OCI-LY1 (cell line): Measurements from ENCODE around the gene CHAF1A.

ENCODE experiments used
- H2AFZ ChIP-seq: fragments of 200-600 bp; sonication (generic), shearing (Covaris generic); 2 replicates; pipeline ENCODE4 v1.6.0; 2014; ENCODE audit warnings: antibody characterized with exemption, mild to moderate bottlenecking, low read length
- H3F3A ChIP-seq: fragments of 200-600 bp; sonication (generic), shearing (Covaris generic); 2 replicates; pipeline ENCODE4 v1.6.0; 2014; ENCODE audit warnings: mild to moderate bottlenecking, antibody characterized with exemption, low read length, moderate library complexity; ENCODE audit not compliant: insufficient read depth
- H3K27ac ChIP-seq: fragments of 200-600 bp; sonication (generic); 2 replicates; pipeline ENCODE4 v1.5.1; 2014; ENCODE audit warnings: low read length, mixed run types, mild to moderate bottlenecking, low read depth; ENCODE audit not compliant: poor library complexity, severe bottlenecking
- H3K27me3 ChIP-seq: fragments of 200-600 bp; sonication (generic); 2 replicates; pipeline ENCODE4 v1.6.0; 2014; ENCODE audit warnings: antibody characterized with exemption, mild to moderate bottlenecking, low read length, moderate library complexity; ENCODE audit not compliant: insufficient read depth
- H3K36me3 ChIP-seq: fragments of 200-600 bp; sonication (generic); 2 replicates; pipeline ENCODE4 v1.6.1; 2014; ENCODE audit warnings: mild to moderate bottlenecking, antibody characterized with exemption, low read length, moderate library complexity, mixed read lengths; ENCODE audit not compliant: insufficient read depth
- H3K4me1 ChIP-seq: fragments of 200-600 bp; sonication (generic); 2 replicates; pipeline ENCODE4 v1.5.1; 2014; ENCODE audit warnings: mild to moderate bottlenecking, low read length, moderate library complexity; ENCODE audit not compliant: insufficient read depth, severe bottlenecking
- H3K4me2 ChIP-seq: fragments of 200-600 bp; sonication (generic), shearing (Covaris generic); 2 replicates; pipeline ENCODE4 v1.6.1; 2014; ENCODE audit warnings: low read length
- H3K4me3 ChIP-seq: fragments of 200-600 bp; sonication (generic); 2 replicates; pipeline ENCODE4 v1.5.1; 2014; ENCODE audit warnings: low read length, low read depth, mild to moderate bottlenecking, mixed read lengths; ENCODE audit not compliant: poor library complexity, severe bottlenecking
- H3K79me2 ChIP-seq: fragments of 200-600 bp; shearing (Covaris generic); 2 replicates; pipeline ENCODE4 v1.6.1; 2016; ENCODE audit warnings: mixed run types, low read length, mixed read lengths; ENCODE audit not compliant: insufficient read depth
- H3K9ac ChIP-seq: fragments of 200-600 bp; sonication (generic), shearing (Covaris generic); 2 replicates; pipeline ENCODE4 v1.6.1; 2014; ENCODE audit warnings: mild to moderate bottlenecking, low read length, mixed read lengths
- H3K9me2 ChIP-seq: fragments of 200-600 bp; sonication (generic), shearing (Covaris generic); 2 replicates; pipeline ENCODE4 v1.6.1; 2014; ENCODE audit warnings: low read depth, mild to moderate bottlenecking, low read length, mixed read lengths
- H3K9me3 ChIP-seq: fragments of 200-600 bp; shearing (Covaris generic); 2 replicates; pipeline ENCODE4 v1.6.1; 2014; ENCODE audit warnings: low read length, mixed read lengths
- H4K20me1 ChIP-seq: fragments of 200-600 bp; sonication (generic), shearing (Covaris generic); 2 replicates; pipeline ENCODE4 v1.6.0; 2016; ENCODE audit warnings: mild to moderate bottlenecking, low read length; ENCODE audit not compliant: insufficient read depth
- EZH2 ChIP-seq: fragments of 200-600 bp; sonication (generic), shearing (Covaris generic); IDR thresholded peaks from 2 replicates; pipeline ENCODE4 v1.8.0; 2017; ENCODE audit warnings: borderline replicate concordance, mixed run types, mild to moderate bottlenecking, antibody characterized with exemption, low read length, moderate library complexity, mixed read lengths
- TF ChIP-seq, protein P1 (sequence below): fragments of 200-600 bp; sonication (generic), shearing (Covaris generic); IDR thresholded peaks from 2 replicates; pipeline ENCODE4 v1.5.1; 2017; ENCODE audit warnings: mild to moderate bottlenecking, antibody characterized with exemption, low read length, moderate library complexity, mixed read lengths

CHAF1A gene

DNA sequence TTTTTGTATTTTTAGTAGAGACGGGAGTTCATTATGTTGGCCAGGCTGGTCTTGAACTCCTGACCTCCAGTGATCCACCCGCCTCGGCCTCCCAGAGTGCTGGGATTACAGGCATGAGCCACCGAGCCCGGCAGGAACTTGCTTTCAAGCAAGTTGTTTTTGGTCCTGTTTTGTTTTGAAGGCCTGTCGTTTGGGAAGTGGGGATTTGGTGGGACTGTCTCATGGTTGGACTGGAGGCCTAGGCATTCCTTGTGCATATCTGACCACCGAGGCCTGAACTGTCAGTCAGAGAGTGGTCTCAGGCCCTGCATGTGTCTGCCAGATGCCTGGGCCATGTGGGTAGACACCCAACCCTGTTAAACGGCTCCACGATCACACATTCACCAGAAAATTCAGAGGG, 28.9 kb downstream of the CHAF1A start:
- peaks cover 9% of the 10 kb centered on the region for H3K4me1 ChIP-seq
- H3K4me3 ChIP-seq = no peak overlapping the region
- H3K36me3 ChIP-seq = peaks cover 79% of the 10 kb centered on the region
- H4K20me1 ChIP-seq = no peaks in the 10 kb centered on the region
- no peak overlapping the region for H3K4me2 ChIP-seq
- no peak overlapping the region for H2AFZ ChIP-seq
- H3K27me3 ChIP-seq = no peaks in the 10 kb centered on the region
- peak overlapping the region; percentile 56 for H3K27ac ChIP-seq
- H3K9me2 ChIP-seq = no peaks in the 10 kb centered on the region
- no peaks in the 10 kb centered on the region for H3K9me3 ChIP-seq
- no peaks in the 10 kb centered on the region for H3K79me2 ChIP-seq
- H3F3A ChIP-seq = no peaks in the 10 kb centered on the region
- TF ChIP-seq, protein P1, sequence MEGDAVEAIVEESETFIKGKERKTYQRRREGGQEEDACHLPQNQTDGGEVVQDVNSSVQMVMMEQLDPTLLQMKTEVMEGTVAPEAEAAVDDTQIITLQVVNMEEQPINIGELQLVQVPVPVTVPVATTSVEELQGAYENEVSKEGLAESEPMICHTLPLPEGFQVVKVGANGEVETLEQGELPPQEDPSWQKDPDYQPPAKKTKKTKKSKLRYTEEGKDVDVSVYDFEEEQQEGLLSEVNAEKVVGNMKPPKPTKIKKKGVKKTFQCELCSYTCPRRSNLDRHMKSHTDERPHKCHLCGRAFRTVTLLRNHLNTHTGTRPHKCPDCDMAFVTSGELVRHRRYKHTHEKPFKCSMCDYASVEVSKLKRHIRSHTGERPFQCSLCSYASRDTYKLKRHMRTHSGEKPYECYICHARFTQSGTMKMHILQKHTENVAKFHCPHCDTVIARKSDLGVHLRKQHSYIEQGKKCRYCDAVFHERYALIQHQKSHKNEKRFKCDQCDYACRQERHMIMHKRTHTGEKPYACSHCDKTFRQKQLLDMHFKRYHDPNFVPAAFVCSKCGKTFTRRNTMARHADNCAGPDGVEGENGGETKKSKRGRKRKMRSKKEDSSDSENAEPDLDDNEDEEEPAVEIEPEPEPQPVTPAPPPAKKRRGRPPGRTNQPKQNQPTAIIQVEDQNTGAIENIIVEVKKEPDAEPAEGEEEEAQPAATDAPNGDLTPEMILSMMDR = no peak
- TF ChIP-seq EZH2 = no peak
- no peak overlapping the region; the same call in 1 of the 2 replicates for H3K9ac ChIP-seq

DNA sequence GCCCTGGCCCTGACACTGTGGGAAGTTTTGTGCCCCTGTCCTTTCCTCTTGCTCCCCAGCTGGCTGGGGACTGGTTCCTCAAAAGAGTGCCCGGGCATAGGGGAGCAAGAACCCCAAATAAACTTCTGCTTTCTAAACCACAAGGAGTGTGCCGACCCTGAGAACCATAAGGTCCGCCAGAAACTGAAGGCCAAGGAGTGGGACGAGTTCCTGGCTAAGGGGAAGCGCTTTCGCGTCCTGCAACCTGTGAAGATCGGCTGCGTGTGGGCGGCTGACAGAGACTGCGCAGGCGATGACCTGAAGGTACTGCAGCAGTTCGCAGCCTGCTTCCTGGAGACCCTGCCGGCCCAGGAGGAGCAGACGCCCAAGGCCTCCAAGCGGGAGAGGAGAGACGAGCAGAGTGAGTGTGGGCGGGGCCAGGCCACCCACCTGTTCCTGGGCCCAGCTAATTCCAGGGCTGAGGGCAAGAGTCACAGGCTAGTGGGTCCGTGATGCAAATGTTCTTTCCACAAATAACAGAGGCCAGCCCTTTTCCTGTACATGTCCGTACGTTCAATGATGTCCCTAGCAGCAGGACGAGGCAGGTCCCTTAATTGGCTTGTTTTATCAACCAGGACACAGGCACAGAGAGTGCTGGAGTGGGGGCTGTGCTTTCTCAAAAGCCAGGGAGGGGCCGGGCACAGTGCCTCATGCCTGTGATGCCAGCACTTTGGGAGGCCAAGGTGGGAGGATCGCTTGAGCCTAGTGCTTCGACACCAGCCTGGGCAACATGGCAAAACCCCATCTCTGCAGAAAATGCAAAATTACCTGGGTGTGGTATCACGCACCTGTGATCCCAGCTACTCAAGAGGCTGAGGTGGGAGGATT, 29.6 kb downstream of the CHAF1A start:
- Histone ChIP-seq H3K9me2 (no peaks in the 10 kb centered on the region), H3K4me2 (no peak overlapping the region), H3K27me3 (no peaks in the 10 kb centered on the region), H4K20me1 (no peaks in the 10 kb centered on the region), H3K27ac (peak overlapping the region; percentile 56), H3K79me2 (no peaks in the 10 kb centered on the region), H3K36me3 (peaks cover 86% of the 10 kb centered on the region), H3K4me3 (no peak overlapping the region), H3K4me1 (peaks cover 9% of the 10 kb centered on the region), H3K9me3 (no peaks in the 10 kb centered on the region), H2AFZ (no peak overlapping the region), H3F3A (no peaks in the 10 kb centered on the region), H3K9ac (no peak overlapping the region; the same call in 1 of the 2 replicates)
- TF ChIP-seq, protein P1 = no peak
- TF ChIP-seq EZH2 = no peak

DNA sequence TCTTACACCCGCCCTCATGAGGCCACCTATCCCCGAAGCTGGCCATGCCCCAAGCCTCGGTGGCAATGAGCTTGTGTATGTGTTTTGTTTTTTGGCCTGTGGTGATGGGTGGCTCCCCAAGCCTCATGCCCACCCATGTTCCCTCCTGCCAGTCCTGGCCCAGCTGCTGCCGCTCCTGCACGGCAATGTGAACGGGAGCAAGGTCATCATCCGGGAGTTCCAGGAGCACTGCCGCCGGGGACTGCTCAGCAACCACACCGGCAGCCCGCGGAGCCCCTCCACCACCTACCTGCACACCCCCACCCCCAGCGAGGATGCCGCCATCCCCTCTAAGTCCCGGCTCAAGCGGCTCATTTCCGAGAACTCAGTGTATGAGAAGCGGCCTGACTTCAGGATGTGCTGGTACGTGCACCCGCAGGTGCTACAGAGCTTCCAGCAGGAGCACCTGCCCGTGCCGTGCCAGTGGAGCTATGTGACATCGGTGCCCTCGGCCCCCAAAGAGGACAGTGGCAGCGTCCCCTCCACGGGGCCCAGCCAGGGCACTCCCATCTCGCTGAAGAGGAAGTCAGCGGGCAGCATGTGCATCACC, 30.6 kb downstream of the CHAF1A start:
- H3K4me1 ChIP-seq = peaks cover 9% of the 10 kb centered on the region
- no peak overlapping the region for H3K9ac ChIP-seq
- no peak overlapping the region for H3K4me2 ChIP-seq
- H3K79me2 ChIP-seq = no peaks in the 10 kb centered on the region
- no peak overlapping the region for H2AFZ ChIP-seq
- H3K27ac ChIP-seq = no peak overlapping the region
- H4K20me1 ChIP-seq = no peaks in the 10 kb centered on the region
- no peaks in the 10 kb centered on the region for H3K9me2 ChIP-seq
- H3F3A ChIP-seq = no peaks in the 10 kb centered on the region
- no peak overlapping the region for H3K4me3 ChIP-seq
- H3K36me3 ChIP-seq = peaks cover 93% of the 10 kb centered on the region
- H3K27me3 ChIP-seq = no peaks in the 10 kb centered on the region
- TF ChIP-seq, protein P1 = no peak
- TF ChIP-seq EZH2 = no peak
- no peaks in the 10 kb centered on the region for H3K9me3 ChIP-seq
